CD4-positive, alpha-beta T cell (primary cell): ENCODE results near the gene COL24A1. TPM values are rescaled to one million over a fixed set of nuclear protein-coding genes. Genes with fewer than 3 reads are reported as not detected.

Experiments
- ATAC-seq: fragments of 200-7000 bp; cut with Tn5 transposase; one replicate; pipeline ENCODE4 v1.10.0; 2022; ENCODE audit warnings: mild to moderate bottlenecking; ENCODE audit not compliant: poor library complexity
- CTCF ChIA-PET: fragments of 350-600 bp; sonication (Branson Sonifier 250); formaldehyde crosslinking; loops from one replicate; lab custom pipeline; 2021; ENCODE audit warnings: antibody characterized with exemption, inconsistent platforms; lab: Charles Lee
- POLR2A ChIA-PET: fragments of 350-600 bp; sonication (Branson Sonifier 250); formaldehyde crosslinking; loops from one replicate; lab custom pipeline; 2021; ENCODE audit warnings: antibody characterized with exemption, inconsistent platforms; lab: Charles Lee
- DNase-seq, 14 experiments: peaks; one replicate each; pipeline ENCODE4 v3.0.0-alpha.2; 2013 to 2020; ENCODE audit warnings: mixed read lengths in 2 of 14
- H3K27ac ChIP-seq, 2 donors: one replicate each; pipeline versions ENCODE4 v1.5.1 to v1.7.0; 2013; ENCODE audit warnings: low read length in 2 of 2, low read depth in 1 of 2, mild to moderate bottlenecking in 1 of 2
- H3K27me3 ChIP-seq, 2 experiments: 1 replicate in 1 of 2; 2 replicates in 1 of 2; pipeline versions ENCODE4 v1.6.1 to v1.7.0; 2013; ENCODE audit warnings: low read length in 2 of 2, control low read depth in 1 of 2, mild to moderate bottlenecking in 1 of 2, moderate library complexity in 1 of 2; ENCODE audit not compliant: insufficient read depth in 2 of 2, control insufficient read depth in 1 of 2
- H3K36me3 ChIP-seq: one replicate; pipeline ENCODE4 v1.6.1; 2013; ENCODE audit warnings: low read length, control low read depth; ENCODE audit not compliant: insufficient read depth
- H3K4me1 ChIP-seq: one replicate; pipeline ENCODE4 v1.6.1; 2013; ENCODE audit warnings: low read length, control low read depth; ENCODE audit not compliant: insufficient read depth
- H3K4me3 ChIP-seq: one replicate; pipeline ENCODE4 v1.5.1; 2013; ENCODE audit warnings: mild to moderate bottlenecking, low read length, moderate library complexity
- H3K9me3 ChIP-seq, 2 experiments: 1 replicate in 1 of 2; 2 replicates in 1 of 2; pipeline versions ENCODE4 v1.6.1 to v1.7.0; 2013; ENCODE audit warnings: low read length in 2 of 2, mild to moderate bottlenecking in 2 of 2, control low read depth in 1 of 2, moderate library complexity in 1 of 2; ENCODE audit not compliant: control insufficient read depth in 1 of 2, insufficient read depth in 1 of 2
- H3K27ac Mint-ChIP-seq: one replicate; pipeline ENCODE4 v1.8.0; 2020; ENCODE audit warnings: mixed read lengths
- H3K27me3 Mint-ChIP-seq: one replicate; pipeline ENCODE4 v1.8.0; 2021; ENCODE audit warnings: mixed read lengths
- H3K36me3 Mint-ChIP-seq: one replicate; pipeline ENCODE4 v1.8.0; 2021; ENCODE audit warnings: low read depth, mixed read lengths
- H3K4me1 Mint-ChIP-seq: one replicate; pipeline ENCODE4 v1.8.0; 2021; ENCODE audit warnings: low read depth, mixed read lengths
- H3K4me3 Mint-ChIP-seq: one replicate; pipeline ENCODE4 v1.8.0; 2020; ENCODE audit warnings: mild to moderate bottlenecking, mixed read lengths
- H3K9me3 Mint-ChIP-seq: one replicate; pipeline ENCODE4 v1.8.0; 2020; ENCODE audit warnings: mixed read lengths
- intact Hi-C, 2 experiments: fragments of 100-400 bp; cut with DNase I in 1 of 2; cut with micrococcal nuclease in 1 of 2; formaldehyde crosslinking; loops; one replicate each; pipeline versions ENCODE4 v1.15.1 to v1.9.0; 2023 to 2025; cut with DNase I, micrococcal nuclease
- total RNA-seq, 174 experiments: library from RNA in 2 of 174; stranded (reverse) in 2 of 174; gene quantifications; one replicate each; pipeline ENCODE4 v1.2.3 and lab custom pipeline; 2021 to 2026
- TF ChIP-seq, protein P1 (sequence below): fragments of 200-600 bp; IDR thresholded peaks from one replicate; pipeline ENCODE4 v1.8.0; 2022; ENCODE audit warnings: antibody characterized with exemption, mild to moderate bottlenecking

COL24A1 gene
- total RNA-seq, 2 experiments from 2014 or later = 0.25 TPM; not detected in 1

DNA sequence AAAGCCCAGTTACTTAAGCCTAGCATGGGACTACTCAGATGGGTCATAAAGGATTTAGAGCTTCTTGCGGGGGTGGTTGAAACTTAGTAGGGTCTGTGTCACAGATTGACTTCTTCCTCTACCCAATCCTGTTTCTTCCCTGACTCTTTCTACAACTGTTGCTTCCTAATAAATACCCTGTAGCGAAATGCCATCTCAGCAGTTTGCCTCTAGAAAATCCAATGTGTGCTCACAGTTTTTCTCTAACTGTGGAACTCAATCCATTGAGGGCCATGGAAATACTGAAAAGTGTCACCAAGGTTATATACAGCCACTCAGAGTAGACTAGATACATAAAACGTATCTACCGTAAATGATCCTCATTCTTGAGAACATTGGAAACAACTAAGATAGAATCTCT lies 217.7 kb downstream of the COL24A1 start:
- Histone ChIP-seq H3K27ac (no peak overlapping the region), H3K4me1 (no peaks in the 10 kb centered on the region), H3K36me3 (no peaks in the 10 kb centered on the region), H3K4me3 (no peak overlapping the region), H3K9me3 (no peaks in the 10 kb centered on the region), H3K27me3 (no peaks in the 10 kb centered on the region)
- ATAC-seq (no peak), DNase-seq (no peak)
- H3K27ac Mint-ChIP-seq = no peak overlapping the region
- ChIA-PET CTCF (no interaction called here), POLR2A (no interaction called here)
- H3K9me3 Mint-ChIP-seq = no peaks in the 10 kb centered on the region
- H3K36me3 Mint-ChIP-seq = no peaks in the 10 kb centered on the region
- no peaks in the 10 kb centered on the region for H3K4me1 Mint-ChIP-seq
- no peak overlapping the region for H3K4me3 Mint-ChIP-seq
- intact Hi-C loops = no loop called here
- TF ChIP-seq, protein P1, sequence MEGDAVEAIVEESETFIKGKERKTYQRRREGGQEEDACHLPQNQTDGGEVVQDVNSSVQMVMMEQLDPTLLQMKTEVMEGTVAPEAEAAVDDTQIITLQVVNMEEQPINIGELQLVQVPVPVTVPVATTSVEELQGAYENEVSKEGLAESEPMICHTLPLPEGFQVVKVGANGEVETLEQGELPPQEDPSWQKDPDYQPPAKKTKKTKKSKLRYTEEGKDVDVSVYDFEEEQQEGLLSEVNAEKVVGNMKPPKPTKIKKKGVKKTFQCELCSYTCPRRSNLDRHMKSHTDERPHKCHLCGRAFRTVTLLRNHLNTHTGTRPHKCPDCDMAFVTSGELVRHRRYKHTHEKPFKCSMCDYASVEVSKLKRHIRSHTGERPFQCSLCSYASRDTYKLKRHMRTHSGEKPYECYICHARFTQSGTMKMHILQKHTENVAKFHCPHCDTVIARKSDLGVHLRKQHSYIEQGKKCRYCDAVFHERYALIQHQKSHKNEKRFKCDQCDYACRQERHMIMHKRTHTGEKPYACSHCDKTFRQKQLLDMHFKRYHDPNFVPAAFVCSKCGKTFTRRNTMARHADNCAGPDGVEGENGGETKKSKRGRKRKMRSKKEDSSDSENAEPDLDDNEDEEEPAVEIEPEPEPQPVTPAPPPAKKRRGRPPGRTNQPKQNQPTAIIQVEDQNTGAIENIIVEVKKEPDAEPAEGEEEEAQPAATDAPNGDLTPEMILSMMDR = no peak
- no peaks in the 10 kb centered on the region for H3K27me3 Mint-ChIP-seq

DNA sequence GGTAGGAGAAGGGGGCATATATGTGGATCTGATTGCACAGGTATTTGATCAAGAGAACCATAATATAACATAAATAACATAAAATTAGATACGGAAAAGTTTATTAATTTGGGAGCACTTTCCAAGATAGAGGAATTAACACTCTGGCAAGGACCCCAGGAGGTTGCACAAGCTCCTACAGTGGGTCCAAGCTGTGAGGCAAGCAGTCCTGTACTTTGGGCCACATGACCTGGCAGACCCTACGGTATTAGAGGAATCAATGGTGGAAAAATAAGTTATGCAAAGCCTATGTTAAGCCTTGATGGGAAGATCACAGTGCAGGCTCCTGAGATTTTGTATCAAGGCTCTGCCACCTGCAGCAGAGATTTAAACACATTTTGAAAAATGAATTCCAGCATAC lies 220.1 kb downstream of the COL24A1 start:
- no peak overlapping the region for H3K27ac Mint-ChIP-seq
- Histone ChIP-seq H3K4me3 (no peak overlapping the region), H3K4me1 (no peaks in the 10 kb centered on the region), H3K36me3 (no peaks in the 10 kb centered on the region), H3K9me3 (no peaks in the 10 kb centered on the region), H3K27ac (no peak overlapping the region), H3K27me3 (no peaks in the 10 kb centered on the region)
- no peaks in the 10 kb centered on the region for H3K4me1 Mint-ChIP-seq
- TF ChIP-seq, protein P1 = no peak
- intact Hi-C loops = no loop called here
- no peaks in the 10 kb centered on the region for H3K36me3 Mint-ChIP-seq
- ATAC-seq (no peak), DNase-seq (no peak)
- POLR2A ChIA-PET = no interaction called here
- no peaks in the 10 kb centered on the region for H3K27me3 Mint-ChIP-seq
- no peaks in the 10 kb centered on the region for H3K9me3 Mint-ChIP-seq
- CTCF ChIA-PET = no interaction called here
- no peak overlapping the region for H3K4me3 Mint-ChIP-seq

DNA sequence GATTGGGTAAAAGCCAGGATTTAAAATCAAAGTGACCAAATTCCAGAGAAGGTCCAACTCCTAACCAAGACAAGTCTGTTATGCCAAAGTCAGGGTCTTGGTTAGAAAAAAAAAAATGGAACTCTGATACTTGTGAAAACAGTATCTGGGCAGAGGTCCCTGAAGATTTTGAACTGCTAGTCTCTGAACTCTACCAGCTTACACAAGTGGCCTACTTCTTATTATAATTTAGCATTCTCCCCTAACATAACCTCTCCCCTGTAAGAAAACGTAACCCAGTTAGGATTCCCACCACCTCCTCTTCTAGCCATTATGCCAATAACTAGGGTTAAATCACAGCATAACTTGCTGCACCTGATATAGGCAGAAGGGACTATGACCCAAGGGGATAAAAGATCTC lies 220.5 kb downstream of the COL24A1 start:
- ChIA-PET CTCF (no interaction called here), POLR2A (no interaction called here)
- H3K9me3 Mint-ChIP-seq = no peaks in the 10 kb centered on the region
- H3K27ac Mint-ChIP-seq = no peak overlapping the region
- H3K27me3 ChIP-seq = no peaks in the 10 kb centered on the region
- H3K4me3 ChIP-seq = no peak overlapping the region
- ATAC-seq (no peak), DNase-seq (no peak)
- H3K4me1 ChIP-seq = no peaks in the 10 kb centered on the region
- TF ChIP-seq, protein P1 = no peak
- intact Hi-C loops = no loop called here
- no peaks in the 10 kb centered on the region for H3K4me1 Mint-ChIP-seq
- no peaks in the 10 kb centered on the region for H3K36me3 ChIP-seq
- H3K9me3 ChIP-seq = no peaks in the 10 kb centered on the region
- H3K27me3 Mint-ChIP-seq = no peaks in the 10 kb centered on the region
- H3K4me3 Mint-ChIP-seq = no peak overlapping the region
- no peaks in the 10 kb centered on the region for H3K36me3 Mint-ChIP-seq
- H3K27ac ChIP-seq = no peak overlapping the region
